Limb (tissue), 2 donors: ENCODE results near the gene NELL1.
A peak's percentile ranks its signal among the peaks of the same experiment; 100 is the strongest.

Experiments
- DNase-seq, 2 donors: peaks; one replicate each; pipeline ENCODE4 v3.0.0-alpha.2; 2016; ENCODE audit errors: extremely low spot score in 2 of 2

NELL1 gene

GRCh38 chr11:20963596-20963995 is 294.2 kb downstream of the NELL1 start:
- no peak for DNase-seq

GRCh38 chr11:20964985-20965384 is 295.6 kb downstream of the NELL1 start:
- no peak for DNase-seq

GRCh38 chr11:20966489-20966888 is 297.1 kb downstream of the NELL1 start:
- no peak for DNase-seq

- no peak for DNase-seq
These were observed 304.7 kb downstream of the NELL1 start for GRCh38 chr11:20973940-20974559.

GRCh38 chr11:20980736-20981135 is 311.4 kb downstream of the NELL1 start:
- no peak for DNase-seq

- no peak for DNase-seq
These were observed 321.1 kb downstream of the NELL1 start for GRCh38 chr11:20990447-20990846.

GRCh38 chr11:20991471-20991870 is 322.1 kb downstream of the NELL1 start:
- DNase-seq = no peak

GRCh38 chr11:21007297-21007696 is 337.9 kb downstream of the NELL1 start:
- no peak for DNase-seq

GRCh38 chr11:21018248-21018647 is 348.9 kb downstream of the NELL1 start:
- no peak for DNase-seq

GRCh38 chr11:21026685-21027084 is 357.3 kb downstream of the NELL1 start:
- no peak for DNase-seq

- DNase-seq = no peak
These were observed 368.5 kb downstream of the NELL1 start for GRCh38 chr11:21037850-21038249.

- no peak for DNase-seq
These were observed 369.4 kb downstream of the NELL1 start for GRCh38 chr11:21038801-21039200.

GRCh38 chr11:21040630-21041029 is 371.2 kb downstream of the NELL1 start:
- no peak for DNase-seq

GRCh38 chr11:21048626-21049025 is 379.2 kb downstream of the NELL1 start:
- DNase-seq = no peak

- no peak for DNase-seq
These were observed 384.1 kb downstream of the NELL1 start for GRCh38 chr11:21053466-21053865.

- no peak for DNase-seq
These were observed 387.3 kb downstream of the NELL1 start for GRCh38 chr11:21056644-21057043.

- DNase-seq = no peak
These were observed 390.5 kb downstream of the NELL1 start for GRCh38 chr11:21059879-21060278.

GRCh38 chr11:21066030-21066429 is 396.6 kb downstream of the NELL1 start:
- no peak for DNase-seq

GRCh38 chr11:21068886-21069285 is 399.5 kb downstream of the NELL1 start:
- DNase-seq = no peak

GRCh38 chr11:21069909-21070308 is 400.5 kb downstream of the NELL1 start:
- DNase-seq = peak in 1 of 2 donors; percentile 8

- DNase-seq = no peak
These were observed 403.2 kb downstream of the NELL1 start for GRCh38 chr11:21072558-21072957.

- no peak for DNase-seq
These were observed 413.5 kb downstream of the NELL1 start for GRCh38 chr11:21082853-21083252.

GRCh38 chr11:21088930-21089329 is 419.5 kb downstream of the NELL1 start:
- no peak for DNase-seq

- no peak for DNase-seq
These were observed 435.3 kb downstream of the NELL1 start for GRCh38 chr11:21104641-21105040.
